OCI-LY1 (cell line): ENCODE measurements around the gene ZBTB21.
A peak's percentile ranks its signal among the peaks of the same experiment; 100 is the strongest.

Experiments used
- H2AFZ ChIP-seq: fragments of 200-600 bp; sonication (generic), shearing (Covaris generic); 2 replicates; pipeline ENCODE4 v1.6.0; 2014; ENCODE audit warnings: antibody characterized with exemption, mild to moderate bottlenecking, low read length
- H3F3A ChIP-seq: fragments of 200-600 bp; sonication (generic), shearing (Covaris generic); 2 replicates; pipeline ENCODE4 v1.6.0; 2014; ENCODE audit warnings: mild to moderate bottlenecking, antibody characterized with exemption, low read length, moderate library complexity; ENCODE audit not compliant: insufficient read depth
- H3K27ac ChIP-seq: fragments of 200-600 bp; sonication (generic); 2 replicates; pipeline ENCODE4 v1.5.1; 2014; ENCODE audit warnings: low read length, mixed run types, mild to moderate bottlenecking, low read depth; ENCODE audit not compliant: poor library complexity, severe bottlenecking
- H3K27me3 ChIP-seq: fragments of 200-600 bp; sonication (generic); 2 replicates; pipeline ENCODE4 v1.6.0; 2014; ENCODE audit warnings: antibody characterized with exemption, mild to moderate bottlenecking, low read length, moderate library complexity; ENCODE audit not compliant: insufficient read depth
- H3K36me3 ChIP-seq: fragments of 200-600 bp; sonication (generic); 2 replicates; pipeline ENCODE4 v1.6.1; 2014; ENCODE audit warnings: mild to moderate bottlenecking, antibody characterized with exemption, low read length, moderate library complexity, mixed read lengths; ENCODE audit not compliant: insufficient read depth
- H3K4me1 ChIP-seq: fragments of 200-600 bp; sonication (generic); 2 replicates; pipeline ENCODE4 v1.5.1; 2014; ENCODE audit warnings: mild to moderate bottlenecking, low read length, moderate library complexity; ENCODE audit not compliant: insufficient read depth, severe bottlenecking
- H3K4me2 ChIP-seq: fragments of 200-600 bp; sonication (generic), shearing (Covaris generic); 2 replicates; pipeline ENCODE4 v1.6.1; 2014; ENCODE audit warnings: low read length
- H3K4me3 ChIP-seq: fragments of 200-600 bp; sonication (generic); 2 replicates; pipeline ENCODE4 v1.5.1; 2014; ENCODE audit warnings: low read length, low read depth, mild to moderate bottlenecking, mixed read lengths; ENCODE audit not compliant: poor library complexity, severe bottlenecking
- H3K79me2 ChIP-seq: fragments of 200-600 bp; shearing (Covaris generic); 2 replicates; pipeline ENCODE4 v1.6.1; 2016; ENCODE audit warnings: mixed run types, low read length, mixed read lengths; ENCODE audit not compliant: insufficient read depth
- H3K9ac ChIP-seq: fragments of 200-600 bp; sonication (generic), shearing (Covaris generic); 2 replicates; pipeline ENCODE4 v1.6.1; 2014; ENCODE audit warnings: mild to moderate bottlenecking, low read length, mixed read lengths
- H3K9me2 ChIP-seq: fragments of 200-600 bp; sonication (generic), shearing (Covaris generic); 2 replicates; pipeline ENCODE4 v1.6.1; 2014; ENCODE audit warnings: low read depth, mild to moderate bottlenecking, low read length, mixed read lengths
- H3K9me3 ChIP-seq: fragments of 200-600 bp; shearing (Covaris generic); 2 replicates; pipeline ENCODE4 v1.6.1; 2014; ENCODE audit warnings: low read length, mixed read lengths
- H4K20me1 ChIP-seq: fragments of 200-600 bp; sonication (generic), shearing (Covaris generic); 2 replicates; pipeline ENCODE4 v1.6.0; 2016; ENCODE audit warnings: mild to moderate bottlenecking, low read length; ENCODE audit not compliant: insufficient read depth
- EZH2 ChIP-seq: fragments of 200-600 bp; sonication (generic), shearing (Covaris generic); IDR thresholded peaks from 2 replicates; pipeline ENCODE4 v1.8.0; 2017; ENCODE audit warnings: borderline replicate concordance, mixed run types, mild to moderate bottlenecking, antibody characterized with exemption, low read length, moderate library complexity, mixed read lengths
- TF ChIP-seq, protein P1 (sequence below): fragments of 200-600 bp; sonication (generic), shearing (Covaris generic); IDR thresholded peaks from 2 replicates; pipeline ENCODE4 v1.5.1; 2017; ENCODE audit warnings: mild to moderate bottlenecking, antibody characterized with exemption, low read length, moderate library complexity, mixed read lengths

ZBTB21 gene

DNA sequence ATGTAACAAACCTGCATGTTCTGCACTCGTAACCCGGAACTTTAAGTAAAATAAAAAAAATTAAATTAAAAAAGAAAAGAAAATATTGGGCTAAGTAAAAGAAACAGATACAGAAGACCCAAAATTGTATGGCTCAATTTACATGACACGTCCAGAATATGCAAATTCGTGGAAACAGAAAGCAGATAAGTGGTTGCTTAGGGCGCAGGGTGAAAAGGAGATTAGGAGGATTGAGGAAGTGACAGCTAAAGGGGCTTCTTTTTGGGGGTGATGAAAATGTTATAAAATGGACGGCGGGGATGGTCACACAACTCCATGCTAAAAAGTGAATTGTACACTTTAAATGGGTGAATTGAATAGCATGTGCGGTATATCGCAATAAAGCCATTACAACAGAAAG, 27.4 kb upstream of the ZBTB21 start:
- Histone ChIP-seq H3K4me1 (peaks cover 31% of the 10 kb centered on the region), H3K4me3 (no peak overlapping the region), H3F3A (no peaks in the 10 kb centered on the region), H4K20me1 (no peaks in the 10 kb centered on the region), H3K4me2 (no peak overlapping the region), H3K9me3 (no peaks in the 10 kb centered on the region), H3K27me3 (no peaks in the 10 kb centered on the region), H2AFZ (no peak overlapping the region), H3K79me2 (no peaks in the 10 kb centered on the region), H3K9me2 (no peaks in the 10 kb centered on the region), H3K27ac (no peak overlapping the region), H3K9ac (no peak overlapping the region), H3K36me3 (no peaks in the 10 kb centered on the region)
- TF ChIP-seq EZH2, result no peak
- TF ChIP-seq, protein P1, sequence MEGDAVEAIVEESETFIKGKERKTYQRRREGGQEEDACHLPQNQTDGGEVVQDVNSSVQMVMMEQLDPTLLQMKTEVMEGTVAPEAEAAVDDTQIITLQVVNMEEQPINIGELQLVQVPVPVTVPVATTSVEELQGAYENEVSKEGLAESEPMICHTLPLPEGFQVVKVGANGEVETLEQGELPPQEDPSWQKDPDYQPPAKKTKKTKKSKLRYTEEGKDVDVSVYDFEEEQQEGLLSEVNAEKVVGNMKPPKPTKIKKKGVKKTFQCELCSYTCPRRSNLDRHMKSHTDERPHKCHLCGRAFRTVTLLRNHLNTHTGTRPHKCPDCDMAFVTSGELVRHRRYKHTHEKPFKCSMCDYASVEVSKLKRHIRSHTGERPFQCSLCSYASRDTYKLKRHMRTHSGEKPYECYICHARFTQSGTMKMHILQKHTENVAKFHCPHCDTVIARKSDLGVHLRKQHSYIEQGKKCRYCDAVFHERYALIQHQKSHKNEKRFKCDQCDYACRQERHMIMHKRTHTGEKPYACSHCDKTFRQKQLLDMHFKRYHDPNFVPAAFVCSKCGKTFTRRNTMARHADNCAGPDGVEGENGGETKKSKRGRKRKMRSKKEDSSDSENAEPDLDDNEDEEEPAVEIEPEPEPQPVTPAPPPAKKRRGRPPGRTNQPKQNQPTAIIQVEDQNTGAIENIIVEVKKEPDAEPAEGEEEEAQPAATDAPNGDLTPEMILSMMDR, result no peak

- no peaks in the 10 kb centered on the region for H3K36me3 ChIP-seq
Observed at GRCh38 chr21:42036313-42036712, 26.2 kb upstream of the ZBTB21 start.

DNA sequence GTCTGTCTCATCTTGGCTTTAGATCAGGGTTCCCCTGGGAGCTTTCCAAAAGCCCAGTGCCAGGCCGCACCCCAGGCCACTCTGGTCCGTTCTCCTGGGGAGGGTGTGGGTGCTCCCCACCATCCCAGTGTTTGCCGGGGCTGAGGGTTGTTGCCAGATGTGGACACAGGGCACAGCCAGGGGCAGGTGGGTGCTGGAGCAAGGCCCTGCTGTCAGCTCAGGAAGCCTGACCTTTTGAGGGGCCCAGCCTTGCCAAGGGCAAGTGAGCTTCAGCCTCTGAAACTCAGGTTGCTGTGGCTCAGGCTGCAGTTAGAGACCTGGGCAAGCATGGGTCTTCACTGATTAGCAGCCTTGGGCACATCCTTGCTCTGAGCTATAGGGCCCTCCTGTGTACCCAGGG, 22.8 kb upstream of the ZBTB21 start:
- H4K20me1 ChIP-seq, result no peaks in the 10 kb centered on the region
- no peak overlapping the region for H3K9ac ChIP-seq
- no peaks in the 10 kb centered on the region for H3K79me2 ChIP-seq
- H3K9me3 ChIP-seq, result no peaks in the 10 kb centered on the region
- no peaks in the 10 kb centered on the region for H3K36me3 ChIP-seq
- no peak overlapping the region for H3K4me2 ChIP-seq
- peaks cover 62% of the 10 kb centered on the region for H3K4me1 ChIP-seq
- H3K27me3 ChIP-seq, result no peaks in the 10 kb centered on the region
- H3K27ac ChIP-seq, result peak overlapping the region; percentile 99
- TF ChIP-seq, protein P1, result no peak
- TF ChIP-seq EZH2, result no peak
- no peaks in the 10 kb centered on the region; the same call in 1 of the 2 replicates for H3F3A ChIP-seq
- no peak overlapping the region for H2AFZ ChIP-seq
- no peaks in the 10 kb centered on the region for H3K9me2 ChIP-seq
- H3K4me3 ChIP-seq, result no peak overlapping the region

More at GRCh38 chr21:42036313-42036712, 26.2 kb upstream of the ZBTB21 start:
- H3K79me2 ChIP-seq, result no peaks in the 10 kb centered on the region
- H3K27ac ChIP-seq, result no peak overlapping the region
- H3K9me3 ChIP-seq, result no peaks in the 10 kb centered on the region
- H3K4me1 ChIP-seq, result peaks cover 44% of the 10 kb centered on the region
- no peaks in the 10 kb centered on the region for H3K9me2 ChIP-seq
- H2AFZ ChIP-seq, result no peak overlapping the region
- H3K27me3 ChIP-seq, result no peaks in the 10 kb centered on the region
- no peak overlapping the region for H3K9ac ChIP-seq
- no peak overlapping the region for H3K4me2 ChIP-seq
- TF ChIP-seq, protein P1, result no peak
- TF ChIP-seq EZH2, result no peak
- H3F3A ChIP-seq, result no peaks in the 10 kb centered on the region
- no peak overlapping the region for H3K4me3 ChIP-seq
- H4K20me1 ChIP-seq, result no peaks in the 10 kb centered on the region
